Endothelial cell of umbilical vein (primary cell): ENCODE data around the gene ALKBH6. TPM values are rescaled to one million over a fixed set of nuclear protein-coding genes. Genes with fewer than 3 reads are reported as not detected.

Experiments used
- BruUV-seq: library from RNA; stranded (reverse); fragments of 400-500 nt; replicated peaks from 2 replicates; lab custom pipeline; 2021; lab: Mats Ljungman, UMichigan
- CTCF ChIA-PET: fragments of 300-600, 350-600 bp; sonication (Branson Sonifier 250); formaldehyde crosslinking; loops from one replicate; lab custom pipeline; 2021; ENCODE audit warnings: antibody characterized with exemption, inconsistent platforms; lab: Charles Lee
- POLR2A ChIA-PET: fragments of 300-600, 350-600 bp; sonication (Branson Sonifier 250); formaldehyde crosslinking; loops from one replicate; lab custom pipeline; 2021; ENCODE audit warnings: antibody characterized with exemption, inconsistent platforms; lab: Charles Lee
- DNase-seq: peaks from one replicate; pipeline ENCODE4 v3.0.0-alpha.2; 2011; ENCODE audit warnings: low read depth, low spot score
- FAIRE-seq: peaks from 2 replicates; lab custom pipeline; 2011; peaks lifted over from hg19 to GRCh38; lab: Jason Lieb, UNC
- H2AFZ ChIP-seq: 2 replicates; pipeline ENCODE4 v1.6.0; 2012; ENCODE audit warnings: low read depth, low read length, control low read depth, inconsistent platforms
- H3K27ac ChIP-seq: 2 replicates; pipeline ENCODE4 v1.5.1; 2011; ENCODE audit warnings: low read depth, mild to moderate bottlenecking, control low read depth, low read length, moderate library complexity; ENCODE audit not compliant: insufficient read depth
- H3K27me3 ChIP-seq, 2 experiments: 2 replicates each; pipeline versions ENCODE4 v1.6.0 to v1.6.1; 2011; ENCODE audit warnings: low read length in 2 of 2, mixed read lengths in 1 of 2; ENCODE audit not compliant: control insufficient read depth in 2 of 2, insufficient read depth in 2 of 2
- H3K36me3 ChIP-seq, 2 experiments: 2 replicates in 1 of 2; 3 replicates in 1 of 2; pipeline ENCODE4 v1.5.1; 2011; ENCODE audit warnings: low read length in 2 of 2, mild to moderate bottlenecking in 1 of 2, moderate library complexity in 1 of 2; ENCODE audit not compliant: control insufficient read depth in 2 of 2, insufficient read depth in 2 of 2; ENCODE audit errors: extremely low read depth in 1 of 2
- H3K4me1 ChIP-seq: 3 replicates; pipeline ENCODE4 v1.5.1; 2011; ENCODE audit warnings: mild to moderate bottlenecking, low read length; ENCODE audit not compliant: control insufficient read depth, insufficient read depth; ENCODE audit errors: extremely low read depth
- H3K4me2 ChIP-seq: 2 replicates; pipeline ENCODE4 v1.6.1; 2011; ENCODE audit warnings: low read length, control low read depth, mixed read lengths; ENCODE audit not compliant: insufficient read depth
- H3K4me3 ChIP-seq, 3 experiments: fragments of 200-600 bp in 1 of 3; sonication (generic), shearing (Covaris generic) in 1 of 3; replicated peaks in 1 of 3; 2 replicates each; pipeline ENCODE4 v1.5.1; 2011 to 2016; ENCODE audit warnings: control low read depth in 3 of 3, low read length in 3 of 3, mild to moderate bottlenecking in 2 of 3, inconsistent platforms in 1 of 3, low read depth in 1 of 3, moderate library complexity in 1 of 3; ENCODE audit not compliant: insufficient read depth in 1 of 3
- H3K79me2 ChIP-seq: 2 replicates; pipeline ENCODE4 v1.6.0; 2012; ENCODE audit warnings: low read length, inconsistent platforms; ENCODE audit not compliant: control insufficient read depth, insufficient read depth
- H3K9ac ChIP-seq: replicated peaks from 2 replicates; pipeline ENCODE3; 2011; ENCODE audit warnings: low read length, control low read depth; ENCODE audit not compliant: insufficient read depth; ENCODE audit errors: extremely low read depth
- H3K9me1 ChIP-seq: replicated peaks from 3 replicates; pipeline ENCODE4 v1.6.0; 2011; ENCODE audit warnings: mild to moderate bottlenecking, low read length; ENCODE audit not compliant: control insufficient read depth, insufficient read depth; ENCODE audit errors: extremely low read depth
- H3K9me3 ChIP-seq: replicated peaks from 2 replicates; pipeline ENCODE4 v1.5.1; 2012; ENCODE audit warnings: low read length, inconsistent platforms; ENCODE audit not compliant: control insufficient read depth, insufficient read depth
- H4K20me1 ChIP-seq: replicated peaks from 2 replicates; pipeline ENCODE3; 2011; ENCODE audit warnings: mild to moderate bottlenecking, low read length; ENCODE audit not compliant: control insufficient read depth, insufficient read depth; ENCODE audit errors: extremely low read depth
- FOS ChIP-seq: IDR thresholded peaks from 2 replicates; pipeline ENCODE4 v1.6.1; 2011; ENCODE audit warnings: mild to moderate bottlenecking, low read length, moderate library complexity, borderline replicate concordance; ENCODE audit not compliant: insufficient read depth
- GATA2 ChIP-seq: IDR thresholded peaks from 2 replicates; pipeline ENCODE4 v1.7.0; 2011; ENCODE audit warnings: low read depth, mild to moderate bottlenecking, moderate library complexity, mixed read lengths, low read length; ENCODE audit not compliant: insufficient read length, insufficient read depth
- JUN ChIP-seq: IDR thresholded peaks from 2 replicates; pipeline ENCODE4 v1.6.1; 2011; ENCODE audit warnings: borderline replicate concordance, low read depth; ENCODE audit not compliant: insufficient read length, insufficient read depth
- MYC ChIP-seq: IDR thresholded peaks from one replicate; pipeline ENCODE4 v1.6.1; 2011; ENCODE audit warnings: mild to moderate bottlenecking, low read depth, low read length
- POLR2A ChIP-seq: IDR thresholded peaks from 2 replicates; pipeline ENCODE4 v1.6.1; 2012; ENCODE audit warnings: low read depth, mild to moderate bottlenecking, control low read depth, low read length
- POLR2AphosphoS5 ChIP-seq: IDR thresholded peaks from 2 replicates; pipeline ENCODE4 v1.6.1; 2012; ENCODE audit warnings: low read depth, mild to moderate bottlenecking, control low read depth, low read length, moderate library complexity; ENCODE audit not compliant: insufficient read depth
- dilution Hi-C: fragments of 300-500 bp; cut with MboI; formaldehyde crosslinking; loops from one replicate; pipeline ENCODE4 v1.15.0; 2019; ENCODE audit warnings: low sequenced_read_pairs; ENCODE audit not compliant: extremely low pct_ligation_motif_present
- intact Hi-C: fragments of 100-400 bp; cut with micrococcal nuclease; formaldehyde crosslinking; loops from one replicate; pipeline ENCODE4 v1.10.0; 2022
- polyA plus RNA-seq, 4 experiments: library from polyadenylated mRNA; depleted of rRNA in 3 of 4; stranded (reverse) in 3 of 4; unstranded in 1 of 4; fragments of >200 nt; gene quantifications; 2 replicates each; pipeline versions ENCODE4 v1.2.1 to v1.2.3, GENCODE V29; 2011 to 2012; ENCODE audit warnings: missing spikeins in 1 of 4
- total RNA-seq: library from RNA; stranded (reverse); gene quantifications from 2 replicates; pipeline ENCODE4 v1.2.3, GENCODE V29; 2021
- TF ChIP-seq, protein P1 (sequence below): IDR thresholded peaks from 2 replicates; pipeline ENCODE4 v1.6.1; 2011; ENCODE audit not compliant: insufficient read depth, insufficient read length

The ALKBH6 gene
- total and polyA plus RNA-seq, 2 donors (not counting 3 experiments of a cell fraction or from before 2014, with no cell fraction given) = 17.3 to 26.7 TPM

DNA sequence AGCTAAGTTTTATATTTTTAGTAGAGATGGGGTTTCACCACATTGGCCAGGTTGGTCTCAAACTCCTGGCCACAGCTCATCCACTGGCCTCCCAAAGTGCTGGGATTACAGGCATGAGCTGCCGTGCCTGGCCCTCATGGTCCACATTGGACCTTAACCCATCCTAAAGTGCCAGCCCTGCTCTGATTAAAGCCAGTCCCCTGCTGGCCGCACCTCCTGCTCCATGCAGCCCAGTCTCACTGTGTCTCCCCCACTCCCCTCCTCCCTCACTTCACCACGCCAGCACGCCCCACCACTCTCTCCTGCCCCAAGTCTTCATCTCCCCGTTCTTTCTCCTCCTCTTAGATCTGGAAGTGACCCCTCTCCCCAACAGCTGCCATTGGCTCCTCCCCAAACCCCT is 35.7 kb downstream of the ALKBH6 start:
- no TSS peak for BruUV-seq
- CTCF ChIA-PET = no interaction called here

DNA sequence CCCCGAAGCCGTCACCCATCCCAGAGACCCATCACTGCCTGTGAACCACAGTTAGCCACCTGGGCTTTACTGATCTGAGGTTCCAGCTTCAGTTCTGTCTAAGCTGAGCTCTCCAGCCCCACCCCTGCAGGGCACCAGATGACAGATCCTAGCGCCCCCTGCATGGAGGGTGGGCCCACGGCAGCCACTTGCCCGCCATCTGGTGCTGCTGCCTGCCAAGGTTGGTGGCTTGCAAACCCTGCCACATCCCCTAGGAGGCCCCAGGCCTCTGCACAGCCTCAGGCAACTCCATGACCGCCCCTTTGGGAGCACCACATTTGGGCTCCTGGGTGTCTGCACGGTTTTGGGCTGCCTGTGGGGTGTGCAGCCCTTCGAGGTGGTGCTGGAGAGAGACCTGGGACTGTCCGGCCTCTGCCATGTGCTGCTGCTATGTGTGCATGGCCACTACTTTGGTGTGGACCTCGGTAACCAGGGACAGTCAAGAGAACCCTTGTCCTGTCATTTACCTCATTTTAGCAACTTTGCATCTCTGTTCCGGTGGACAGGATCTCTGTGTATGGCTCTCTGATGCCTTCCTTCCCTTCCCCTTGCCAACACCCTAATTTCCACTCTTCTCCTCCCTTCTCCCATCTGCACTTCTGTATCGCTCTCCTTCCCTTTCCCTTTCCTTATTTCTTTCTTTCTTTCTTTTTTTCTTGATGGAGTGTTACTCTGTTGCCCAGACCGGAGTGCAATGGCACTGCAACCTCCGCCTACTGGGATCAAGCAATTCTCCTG is 36.4 kb downstream of the ALKBH6 start:
- Histone ChIP-seq H3K4me2 (no peak overlapping the region), H3K4me1 (no peaks in the 10 kb centered on the region), H3K9me1 (no peaks in the 10 kb centered on the region), H3K27me3 (no peaks in the 10 kb centered on the region), H3K27ac (no peak overlapping the region), H3K36me3 (no peaks in the 10 kb centered on the region), H2AFZ (no peak overlapping the region), H3K4me3 (no peak overlapping the region), H3K9me3 (no peaks in the 10 kb centered on the region), H3K9ac (no peak overlapping the region), H4K20me1 (no peaks in the 10 kb centered on the region), H3K79me2 (no peaks in the 10 kb centered on the region)
- DNase-seq (no peak), FAIRE-seq (no peak)
- TF ChIP-seq FOS (no peak), POLR2AphosphoS5 (no peak)
- intact Hi-C loops (no loop called here), dilution Hi-C loops (no loop called here)
- BruUV-seq = no TSS peak
- ChIA-PET CTCF (no interaction called here), POLR2A (no interaction called here)

More for the DNA sequence above, 35.7 kb downstream of the ALKBH6 start:
- DNase-seq (no peak), FAIRE-seq (no peak)
- no peaks in the 10 kb centered on the region for H3K36me3 ChIP-seq
- dilution Hi-C loops (no loop called here), intact Hi-C loops (no loop called here)
- H2AFZ ChIP-seq = no peak overlapping the region
- POLR2A ChIA-PET = no interaction called here
- H3K9me1 ChIP-seq = no peaks in the 10 kb centered on the region
- H4K20me1 ChIP-seq = no peaks in the 10 kb centered on the region
- H3K9me3 ChIP-seq = no peaks in the 10 kb centered on the region
- TF ChIP-seq JUN = no peak
- no peak for TF ChIP-seq POLR2A
- TF ChIP-seq POLR2AphosphoS5 = no peak
- TF ChIP-seq, protein P1, sequence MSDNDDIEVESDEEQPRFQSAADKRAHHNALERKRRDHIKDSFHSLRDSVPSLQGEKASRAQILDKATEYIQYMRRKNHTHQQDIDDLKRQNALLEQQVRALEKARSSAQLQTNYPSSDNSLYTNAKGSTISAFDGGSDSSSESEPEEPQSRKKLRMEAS = no peak
- TF ChIP-seq GATA2 = no peak
- no peak for TF ChIP-seq MYC
- TF ChIP-seq FOS = no peak
- H3K4me2 ChIP-seq = no peak overlapping the region
- no peak overlapping the region for H3K4me3 ChIP-seq
- H3K79me2 ChIP-seq = no peaks in the 10 kb centered on the region
- no peaks in the 10 kb centered on the region for H3K27me3 ChIP-seq
- H3K4me1 ChIP-seq = no peaks in the 10 kb centered on the region
- no peak overlapping the region for H3K27ac ChIP-seq
- no peak overlapping the region for H3K9ac ChIP-seq
